MM.1S (cell line): Measurements from ENCODE around the gene MYLK4.

ENCODE experiments used
- EZH2 ChIP-seq: fragments of 300-600 bp; sonication (generic); optimal IDR thresholded peaks from 2 replicates; pipeline ENCODE3; 2017; ENCODE audit warnings: low read depth, mild to moderate bottlenecking, antibody characterized with exemption, low read length, mixed read lengths
- EZH2phosphoT487 ChIP-seq: fragments of 300-600 bp; sonication (generic); IDR thresholded peaks from 2 replicates; pipeline ENCODE4 v1.6.1; 2018; ENCODE audit warnings: antibody characterized with exemption, low read length

DNA sequence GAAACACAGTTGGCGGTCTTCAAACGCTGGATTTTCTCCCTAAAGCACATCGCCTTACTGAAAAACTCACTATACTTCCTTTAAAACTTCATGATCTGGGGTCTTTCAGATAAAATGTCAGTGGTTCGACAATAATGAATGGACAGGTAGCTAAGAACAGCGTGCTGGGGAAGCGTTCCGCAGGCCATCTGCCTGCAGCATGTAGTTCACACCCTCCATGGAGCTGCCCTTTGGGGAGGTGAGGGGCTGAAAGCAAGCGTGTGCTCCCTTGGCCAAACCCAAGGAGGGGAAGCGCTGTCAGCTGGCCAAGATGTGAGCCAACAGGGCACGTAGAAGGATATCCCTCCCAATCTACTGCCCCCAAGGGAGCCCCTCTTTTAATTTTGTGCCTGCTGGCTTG is 20.8 kb downstream of the MYLK4 start:
- TF ChIP-seq EZH2, result no peak
- TF ChIP-seq EZH2phosphoT487, result no peak
